ENCODE results near the gene HOXD12. TPM values are rescaled to one million over a fixed set of nuclear protein-coding genes. Genes with fewer than 3 reads are reported as not detected.

The HOXD12 gene
- total RNA-seq, 2 experiments from 2014 or later = not detected

DNA sequence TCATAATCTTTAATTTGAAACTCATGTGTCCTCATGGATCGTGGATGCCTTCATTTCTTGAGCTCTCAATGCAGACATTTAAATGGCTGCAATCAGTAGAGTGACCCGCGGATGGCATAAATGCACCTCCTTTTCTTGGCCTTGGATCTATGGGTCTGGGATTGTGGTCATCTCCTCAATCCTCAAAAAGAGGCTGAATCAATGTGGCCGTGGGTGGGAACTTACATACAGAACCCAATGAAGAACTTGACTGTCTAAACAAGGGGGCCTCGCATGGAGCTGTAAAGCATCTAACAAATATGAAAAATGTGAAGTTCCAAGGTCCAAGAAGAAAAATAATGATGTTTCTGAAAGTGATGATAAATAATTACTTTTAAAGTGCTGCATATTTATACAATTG lies 4.2 kb upstream of the HOXD12 start:
- H3K36me3 Mint-ChIP-seq = peaks cover 4% of the 10 kb centered on the region
- H3K4me1 Mint-ChIP-seq = peaks cover 26% of the 10 kb centered on the region
- peaks cover 3% of the 10 kb centered on the region for H3K9me3 Mint-ChIP-seq
- peaks cover 92% of the 10 kb centered on the region for H3K27me3 Mint-ChIP-seq
- H3K27ac Mint-ChIP-seq = no peak overlapping the region
- no peak for DNase-seq
- no peak overlapping the region for H3K4me3 Mint-ChIP-seq

DNA sequence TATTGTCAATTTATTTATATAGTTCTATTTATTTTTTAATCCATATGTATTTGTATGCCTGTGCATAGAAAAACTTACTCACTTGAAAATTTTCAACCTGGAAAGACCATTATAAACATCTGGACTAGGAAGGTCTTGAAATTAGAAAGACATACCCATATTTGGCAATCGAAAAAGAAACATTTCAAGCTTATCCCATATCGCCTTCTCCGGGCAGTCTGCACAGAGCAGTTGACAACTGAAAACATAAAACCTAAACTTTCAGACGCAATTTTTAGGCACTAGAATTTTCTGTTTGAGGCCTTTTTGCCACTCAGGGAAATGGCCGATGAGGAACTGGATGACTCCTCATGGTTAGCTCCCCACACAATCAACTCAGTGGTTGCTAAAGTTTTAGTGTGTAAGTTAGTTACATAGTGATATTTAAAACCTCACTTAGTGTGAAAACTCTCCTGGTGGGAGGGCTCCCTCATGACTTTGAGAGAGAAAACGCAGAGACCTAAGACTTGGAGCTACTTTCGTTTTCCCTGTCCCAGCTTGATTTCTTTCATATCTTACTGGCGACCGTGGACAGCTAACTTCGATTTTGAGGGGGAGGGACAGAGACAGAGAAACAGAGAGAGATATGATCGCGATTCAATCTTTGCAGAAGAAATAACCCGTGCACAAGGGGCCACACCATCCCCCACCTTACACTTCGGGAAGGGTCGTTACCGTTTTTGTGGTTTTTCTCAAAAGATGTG lies 3.2 kb upstream of the HOXD12 start:
- Mint-ChIP-seq H3K27ac (no peak overlapping the region), H3K9me3 (peaks cover 3% of the 10 kb centered on the region), H3K27me3 (peaks cover 92% of the 10 kb centered on the region), H3K36me3 (peaks cover 4% of the 10 kb centered on the region), H3K4me1 (peaks cover 26% of the 10 kb centered on the region), H3K4me3 (peak overlapping the region; percentile 55)
- no peak for DNase-seq

DNA sequence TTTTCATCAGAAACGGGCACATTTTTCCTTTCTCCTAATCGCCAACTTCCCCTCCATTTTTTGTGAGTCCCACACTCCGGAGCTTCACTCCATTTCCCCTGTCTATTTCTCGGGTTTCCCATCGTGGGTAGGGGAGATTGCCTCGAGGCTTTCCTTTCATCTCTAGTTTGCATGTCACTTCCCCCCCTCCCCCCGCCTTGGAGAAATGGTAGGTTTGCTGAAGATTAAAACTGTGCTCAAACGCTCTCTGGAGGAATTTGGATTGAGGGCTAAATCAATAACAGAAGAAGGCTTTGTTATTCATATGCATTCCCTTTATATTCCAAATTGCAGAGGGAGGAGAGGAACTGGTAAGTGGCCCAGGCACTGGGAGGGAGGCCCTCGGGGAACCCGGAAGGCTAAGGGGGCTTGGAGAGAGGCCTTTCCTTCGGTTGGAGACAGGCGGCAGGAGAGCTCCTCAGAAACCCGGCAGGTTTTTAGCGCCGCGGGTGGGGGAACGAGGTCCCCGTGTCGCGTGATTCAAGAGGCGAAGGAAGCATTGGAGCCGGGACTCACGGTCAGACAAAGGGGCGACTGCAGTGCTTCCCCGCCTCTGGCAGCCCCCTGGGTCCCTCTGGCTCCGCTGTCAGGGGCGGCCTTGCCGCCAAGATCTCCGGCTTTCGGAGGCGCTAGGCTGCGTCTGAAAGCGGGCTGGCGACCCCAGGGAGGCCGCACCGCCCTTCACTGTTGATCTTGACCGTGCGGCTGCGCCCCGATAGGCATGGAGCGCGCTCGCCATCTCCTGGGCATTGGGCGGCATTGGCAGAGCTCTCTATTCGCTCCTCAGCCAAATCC lies 2.4 kb upstream of the HOXD12 start:
- peak; percentile 62 for DNase-seq
- Mint-ChIP-seq H3K9me3 (peaks cover 1% of the 10 kb centered on the region), H3K36me3 (peaks cover 2% of the 10 kb centered on the region), H3K4me1 (peaks cover 21% of the 10 kb centered on the region), H3K4me3 (peak overlapping the region; percentile 55), H3K27ac (peak overlapping the region; percentile 10), H3K27me3 (peaks cover 92% of the 10 kb centered on the region)

DNA sequence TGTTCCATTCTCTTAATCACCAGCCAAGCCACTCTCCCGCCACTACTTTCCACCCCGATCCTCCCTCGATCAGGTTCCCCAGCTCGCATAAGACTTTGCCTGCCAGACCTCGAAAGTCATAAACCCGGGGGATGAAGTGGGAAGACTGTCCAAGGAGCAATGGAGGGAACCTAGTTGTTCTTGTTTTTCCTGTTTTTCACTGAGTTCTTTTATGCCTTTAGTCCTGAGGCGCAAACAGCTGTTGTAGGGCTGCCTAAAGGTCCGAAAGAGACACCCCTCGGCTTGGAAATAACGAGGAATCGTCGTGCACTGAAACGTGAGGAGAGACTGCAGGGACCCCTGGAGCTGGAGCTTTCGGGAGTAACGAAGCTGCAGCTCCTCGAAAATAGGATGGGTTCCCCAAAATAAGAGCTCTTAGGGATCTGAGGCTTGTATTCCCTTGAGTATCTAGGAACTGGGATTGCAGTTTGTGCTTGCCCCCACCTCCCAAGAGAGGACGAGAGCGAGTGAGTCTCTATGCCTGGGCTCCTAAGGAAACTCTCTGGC lies 1.7 kb upstream of the HOXD12 start:
- Mint-ChIP-seq H3K9me3 (peaks cover 1% of the 10 kb centered on the region), H3K4me1 (peaks cover 21% of the 10 kb centered on the region), H3K27ac (peak overlapping the region; percentile 10), H3K36me3 (peaks cover 2% of the 10 kb centered on the region), H3K27me3 (peaks cover 98% of the 10 kb centered on the region), H3K4me3 (peak overlapping the region; percentile 27)
- DNase-seq = no peak

DNA sequence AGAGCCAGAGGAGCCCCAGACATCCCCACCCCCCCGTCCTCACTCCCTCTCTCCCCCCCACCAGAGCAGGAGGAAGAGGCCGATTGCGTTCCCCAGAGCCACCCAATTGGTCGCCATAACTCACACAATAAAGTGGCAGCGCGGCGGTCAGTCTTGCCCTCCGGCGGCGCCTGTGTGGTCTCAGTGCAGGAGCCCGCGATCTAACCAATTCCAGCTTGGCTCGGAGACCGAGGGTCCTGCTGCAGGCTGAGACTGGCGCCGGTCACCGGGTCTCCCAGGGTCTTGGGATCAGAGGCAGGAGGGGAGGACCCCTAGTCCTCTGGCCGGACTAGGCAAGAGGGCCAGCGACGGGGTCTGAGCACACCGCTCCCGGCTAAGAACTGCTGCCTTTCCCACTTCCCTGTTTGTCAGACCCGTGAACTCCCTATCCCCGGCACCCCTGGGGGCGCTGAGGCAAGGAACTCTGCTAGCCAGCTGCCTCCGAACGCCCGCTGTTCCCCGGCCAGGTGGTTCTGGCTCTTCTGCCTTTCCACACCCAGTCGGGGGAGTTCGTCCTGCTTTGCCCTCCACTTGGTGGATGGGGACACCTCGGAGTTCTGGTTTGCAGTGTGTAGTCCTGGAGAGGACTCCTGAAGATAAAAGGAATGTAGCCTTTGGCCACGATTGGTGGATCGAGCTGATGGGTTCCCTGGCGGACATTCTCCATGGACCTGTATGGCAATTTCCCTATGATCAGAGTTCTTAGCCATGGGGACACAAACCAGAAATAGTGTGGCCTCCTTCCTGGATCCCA lies 1.0 kb upstream of the HOXD12 start:
- Mint-ChIP-seq H3K4me3 (no peak overlapping the region), H3K36me3 (peaks cover 2% of the 10 kb centered on the region), H3K27me3 (peaks cover 98% of the 10 kb centered on the region), H3K9me3 (peaks cover 2% of the 10 kb centered on the region), H3K4me1 (peaks cover 17% of the 10 kb centered on the region), H3K27ac (no peak overlapping the region)
- no peak for DNase-seq

DNA sequence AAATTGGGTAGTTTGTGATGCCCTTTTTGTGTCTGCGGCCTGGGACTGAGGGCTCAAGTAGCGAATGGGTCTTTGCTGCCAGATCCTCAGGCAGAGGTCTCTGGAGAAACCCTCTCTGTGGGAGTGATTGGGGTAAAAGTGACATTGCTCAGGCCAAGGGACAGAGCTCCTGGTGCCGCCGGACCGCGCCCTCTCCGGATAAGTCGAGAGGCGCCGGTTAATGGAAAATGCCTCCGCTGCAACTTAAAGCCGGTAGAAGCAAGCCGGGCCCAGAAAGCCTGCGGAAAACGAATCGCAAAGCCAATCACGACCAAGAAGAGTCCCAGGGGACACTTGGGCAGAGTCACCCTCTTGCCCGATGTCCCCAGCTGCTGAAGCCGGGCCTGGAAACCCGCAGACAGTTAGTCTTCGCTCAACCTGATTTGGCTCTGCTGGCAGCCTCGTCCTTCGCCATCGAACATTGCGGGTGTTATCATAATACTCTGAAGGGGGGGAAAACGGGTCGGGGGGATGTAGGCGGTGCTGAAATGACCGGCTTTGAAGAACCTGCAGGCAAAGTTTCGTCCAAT lies 352 bp upstream of the HOXD12 start:
- Mint-ChIP-seq H3K27me3 (peaks cover 98% of the 10 kb centered on the region), H3K4me1 (peaks cover 17% of the 10 kb centered on the region), H3K36me3 (no peaks in the 10 kb centered on the region), H3K4me3 (no peak overlapping the region), H3K27ac (no peak overlapping the region), H3K9me3 (peaks cover 2% of the 10 kb centered on the region)
- DNase-seq = no peak

DNA sequence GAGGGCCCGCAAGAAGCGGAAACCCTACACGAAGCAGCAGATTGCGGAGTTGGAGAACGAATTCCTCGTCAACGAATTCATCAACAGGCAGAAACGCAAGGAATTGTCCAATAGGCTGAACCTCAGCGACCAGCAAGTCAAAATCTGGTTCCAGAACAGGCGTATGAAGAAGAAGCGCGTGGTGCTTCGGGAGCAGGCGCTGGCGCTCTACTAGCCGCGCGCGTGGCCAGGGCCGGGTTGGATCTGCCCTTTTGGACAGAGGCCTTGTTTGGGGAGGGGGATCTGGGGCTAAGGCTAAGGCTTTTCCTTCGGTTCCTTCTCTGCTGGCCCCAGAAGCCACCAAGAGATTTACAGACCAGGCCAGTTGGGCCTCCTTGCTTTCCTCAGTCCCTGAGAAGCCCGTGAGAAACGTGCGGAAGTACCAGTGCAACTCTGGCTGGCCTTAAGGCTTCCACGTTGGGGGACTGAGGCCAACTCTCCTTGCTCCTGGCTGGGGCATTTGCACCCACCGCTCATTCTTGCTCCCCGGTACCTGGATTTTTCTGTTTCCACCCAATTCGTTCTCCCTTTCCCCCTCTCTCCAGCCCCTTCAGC lies 1.0 kb downstream of the HOXD12 start:
- H3K9me3 Mint-ChIP-seq = peaks cover 2% of the 10 kb centered on the region
- no peak overlapping the region for H3K27ac Mint-ChIP-seq
- no peak overlapping the region for H3K4me3 Mint-ChIP-seq
- peaks cover 98% of the 10 kb centered on the region for H3K27me3 Mint-ChIP-seq
- peaks cover 29% of the 10 kb centered on the region for H3K4me1 Mint-ChIP-seq
- no peaks in the 10 kb centered on the region for H3K36me3 Mint-ChIP-seq
- DNase-seq = no peak

DNA sequence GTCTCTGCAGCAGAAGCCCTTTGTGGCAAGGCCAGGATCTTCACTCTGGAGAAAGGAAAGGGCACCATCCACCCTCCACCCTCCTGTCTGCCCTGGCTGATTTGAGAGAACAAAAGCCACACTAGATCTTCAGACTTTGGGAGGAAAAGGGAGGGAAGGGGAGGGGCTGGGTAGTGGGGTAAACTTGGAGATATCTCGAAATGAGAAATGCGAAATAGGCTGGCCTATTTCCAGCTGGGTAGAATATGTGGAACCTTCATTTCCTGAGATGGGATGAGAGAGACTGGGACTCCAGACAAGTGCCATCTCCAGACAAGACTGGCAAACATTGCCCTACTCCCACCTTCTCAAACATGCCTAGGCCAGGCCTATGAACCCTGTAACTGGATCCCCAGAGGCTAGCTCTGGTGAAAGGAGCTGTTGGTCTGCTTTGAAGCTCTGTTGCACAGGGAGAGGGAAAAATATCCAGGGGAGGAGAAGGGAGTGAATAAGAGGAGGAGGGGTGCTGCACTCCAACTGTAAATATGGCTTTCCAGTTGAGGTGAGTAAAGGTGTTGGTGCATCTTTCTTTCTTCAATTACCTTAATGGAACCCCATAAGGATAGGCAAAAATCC lies 1.7 kb downstream of the HOXD12 start:
- peaks cover 3% of the 10 kb centered on the region for H3K36me3 Mint-ChIP-seq
- DNase-seq = no peak
- peaks cover 98% of the 10 kb centered on the region for H3K27me3 Mint-ChIP-seq
- H3K4me1 Mint-ChIP-seq = peaks cover 32% of the 10 kb centered on the region
- peaks cover 2% of the 10 kb centered on the region for H3K9me3 Mint-ChIP-seq
- no peak overlapping the region for H3K27ac Mint-ChIP-seq
- H3K4me3 Mint-ChIP-seq = no peak overlapping the region

DNA sequence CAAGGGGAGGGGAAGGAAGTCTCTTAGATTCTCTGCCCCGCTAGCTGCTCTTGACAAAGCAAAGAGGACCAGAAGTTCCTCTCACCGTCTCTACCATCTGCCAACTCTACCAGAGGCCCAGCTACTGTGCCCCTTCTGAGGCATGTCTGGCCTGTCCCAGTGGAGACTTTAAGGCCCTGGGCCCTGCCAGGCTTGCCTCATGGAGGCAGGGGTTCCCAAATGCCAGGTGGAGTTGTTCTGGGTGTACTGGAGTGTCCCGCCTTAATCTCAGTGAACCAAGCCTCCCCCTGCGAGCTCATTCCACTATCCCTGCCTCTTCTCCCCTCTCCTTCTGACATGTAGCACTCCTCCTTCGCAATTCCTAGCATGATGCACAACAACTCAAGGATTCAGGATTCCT lies 2.2 kb downstream of the HOXD12 start:
- Mint-ChIP-seq H3K36me3 (peaks cover 4% of the 10 kb centered on the region), H3K9me3 (peaks cover 2% of the 10 kb centered on the region), H3K27ac (no peak overlapping the region), H3K4me1 (peaks cover 29% of the 10 kb centered on the region), H3K27me3 (peaks cover 95% of the 10 kb centered on the region), H3K4me3 (no peak overlapping the region)
- DNase-seq = no peak

DNA sequence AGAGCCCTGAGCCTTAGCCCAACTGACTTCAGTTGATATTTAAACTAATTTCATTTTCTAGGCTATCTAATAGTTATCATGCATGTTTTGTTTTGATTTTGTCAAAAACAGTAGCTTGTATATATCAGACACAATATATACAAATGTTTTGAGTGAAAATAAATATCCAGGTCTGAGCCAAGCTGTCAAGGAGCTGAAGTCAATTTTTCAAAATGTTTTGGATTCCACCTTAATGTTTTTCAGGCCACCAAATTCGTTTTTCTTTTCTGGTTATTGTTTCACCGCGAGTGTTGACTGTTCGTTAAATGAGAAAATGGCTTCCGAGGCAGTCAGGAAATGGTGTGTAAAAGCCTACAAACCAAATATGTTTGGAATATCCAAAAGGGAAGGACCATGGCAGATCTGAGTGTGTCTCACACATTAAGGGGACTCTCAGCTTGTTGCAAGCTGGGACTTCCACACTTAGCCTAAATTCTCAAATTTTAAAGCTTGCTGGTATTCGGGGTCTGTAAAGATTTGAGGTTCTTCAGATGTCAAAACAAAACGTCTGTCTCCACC lies 2.8 kb downstream of the HOXD12 start:
- H3K4me3 Mint-ChIP-seq = no peak overlapping the region
- H3K9me3 Mint-ChIP-seq = peaks cover 2% of the 10 kb centered on the region
- peaks cover 27% of the 10 kb centered on the region for H3K4me1 Mint-ChIP-seq
- H3K36me3 Mint-ChIP-seq = peaks cover 4% of the 10 kb centered on the region
- peaks cover 94% of the 10 kb centered on the region for H3K27me3 Mint-ChIP-seq
- no peak for DNase-seq
- no peak overlapping the region for H3K27ac Mint-ChIP-seq

DNA sequence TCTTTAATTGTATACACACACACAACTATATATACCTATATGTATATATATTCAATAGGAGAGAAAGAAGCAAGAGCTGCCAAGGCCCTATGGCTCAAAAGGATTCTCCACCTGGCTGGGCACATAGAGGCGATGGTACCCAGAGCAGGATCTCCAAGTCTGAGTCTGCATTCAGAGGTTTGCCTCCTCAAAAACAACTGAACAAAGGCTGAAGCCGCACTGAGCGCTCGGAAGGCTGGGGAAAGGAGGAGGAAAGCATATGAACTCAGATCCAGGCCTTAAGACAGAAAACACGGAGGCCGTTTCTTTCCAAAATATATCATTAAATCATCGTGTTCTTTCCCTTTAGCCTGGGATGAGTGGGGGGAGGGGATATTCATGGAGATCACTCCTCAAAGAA lies 3.6 kb downstream of the HOXD12 start:
- H3K4me1 Mint-ChIP-seq = peaks cover 22% of the 10 kb centered on the region
- no peak overlapping the region for H3K4me3 Mint-ChIP-seq
- no peak overlapping the region for H3K27ac Mint-ChIP-seq
- H3K9me3 Mint-ChIP-seq = peaks cover 2% of the 10 kb centered on the region
- peaks cover 4% of the 10 kb centered on the region for H3K36me3 Mint-ChIP-seq
- DNase-seq = no peak
- peaks cover 88% of the 10 kb centered on the region for H3K27me3 Mint-ChIP-seq

DNA sequence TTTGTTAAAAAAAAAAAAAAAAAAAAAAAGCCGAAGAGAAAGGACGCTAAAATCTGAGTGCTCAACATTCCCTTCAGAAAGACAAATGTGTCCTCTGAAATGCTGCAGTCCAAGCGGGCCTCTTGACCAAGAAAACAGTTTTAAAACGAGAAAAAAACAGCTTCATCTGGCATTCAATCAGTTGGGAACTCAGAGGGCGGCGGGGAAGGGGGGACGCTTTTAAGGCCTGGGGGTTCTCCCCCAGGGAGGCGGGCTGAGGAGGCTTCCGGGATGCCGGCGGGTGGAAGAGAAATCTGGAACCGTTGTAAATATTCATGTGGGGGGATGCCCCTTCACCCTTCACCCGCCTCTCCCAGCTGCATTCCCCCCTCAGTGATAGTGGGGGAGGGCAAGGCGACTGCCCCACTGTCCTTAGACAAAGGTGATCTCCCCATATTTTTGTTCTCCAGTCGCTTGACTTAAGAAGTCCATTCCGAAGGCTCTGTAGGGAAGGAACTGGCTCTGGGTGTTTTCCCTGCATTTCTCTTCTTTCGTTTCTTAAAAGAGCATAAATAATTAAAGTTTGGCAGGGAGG lies 4.2 kb downstream of the HOXD12 start:
- Mint-ChIP-seq H3K27me3 (peaks cover 88% of the 10 kb centered on the region), H3K27ac (no peak overlapping the region), H3K4me3 (no peak overlapping the region), H3K4me1 (peaks cover 26% of the 10 kb centered on the region), H3K9me3 (peaks cover 3% of the 10 kb centered on the region), H3K36me3 (peaks cover 4% of the 10 kb centered on the region)
- DNase-seq = no peak

DNA sequence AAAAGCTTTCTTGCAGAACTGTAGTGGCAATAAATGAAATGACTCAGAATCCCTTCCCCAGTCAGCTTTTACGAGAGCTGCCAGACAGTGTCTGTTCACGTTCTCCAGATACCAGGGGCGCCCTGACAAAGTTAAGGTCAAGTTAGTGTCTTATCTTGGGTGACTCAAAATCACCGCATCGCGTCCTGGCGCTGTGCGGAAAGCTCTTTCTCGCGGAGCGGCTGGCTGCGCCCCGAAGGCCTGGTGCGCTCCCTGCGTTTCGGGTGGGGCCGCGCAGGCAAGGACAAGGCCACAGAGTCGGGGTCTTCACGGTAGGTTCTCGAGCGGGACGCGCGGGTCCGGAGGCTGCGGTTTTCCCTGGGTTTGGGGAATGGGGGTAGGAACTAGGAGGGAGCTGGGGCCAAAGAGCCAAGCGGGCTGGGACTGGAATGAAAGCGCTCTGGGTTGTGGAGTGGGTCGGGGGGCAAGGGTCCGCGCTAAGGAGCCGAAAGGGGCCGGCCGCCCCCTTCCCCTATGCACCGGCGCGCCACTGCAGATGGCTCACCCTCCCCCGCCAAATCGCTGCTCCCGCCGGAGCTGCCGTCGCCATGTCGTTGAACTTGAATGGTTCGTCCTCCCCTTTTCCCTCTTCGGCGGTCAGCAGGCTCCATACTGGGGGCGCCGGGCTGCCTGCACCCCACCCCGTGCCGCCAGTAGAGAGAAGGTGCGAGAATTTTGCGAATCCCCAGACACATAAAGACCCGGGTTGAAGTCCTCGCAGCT lies 4.9 kb downstream of the HOXD12 start:
- peaks cover 88% of the 10 kb centered on the region for H3K27me3 Mint-ChIP-seq
- peaks cover 4% of the 10 kb centered on the region for H3K36me3 Mint-ChIP-seq
- peaks cover 30% of the 10 kb centered on the region for H3K4me1 Mint-ChIP-seq
- H3K9me3 Mint-ChIP-seq = peaks cover 6% of the 10 kb centered on the region
- H3K27ac Mint-ChIP-seq = no peak overlapping the region
- no peak for DNase-seq
- no peak overlapping the region for H3K4me3 Mint-ChIP-seq

All from activated naive CD8-positive, alpha-beta T cell treated with anti-CD3 and anti-CD28 coated beads for 36 hours (primary cell).